HEK293T (cell line): Measurements from ENCODE around the gene COQ8B.

Experiments
- CTCF ChIA-PET: fragments of 350-600 bp; formaldehyde crosslinking; extraction: SDS; loops from one replicate; lab custom pipeline; 2021; ENCODE audit warnings: antibody characterized with exemption, inconsistent platforms; lab: Yijun Ruan, JAX
- POLR2A ChIA-PET: fragments of 350-600 bp; formaldehyde crosslinking; extraction: SDS; loops from one replicate; lab custom pipeline; 2020; ENCODE audit warnings: antibody characterized with exemption, inconsistent platforms; lab: Yijun Ruan, JAX
- DNase-seq: peaks from one replicate; pipeline ENCODE4 v3.0.0; 2012; ENCODE audit warnings: mixed read lengths; ENCODE audit errors: extremely low spot score
- ARNT ChIP-seq: fragments of 450-650 bp; IDR thresholded peaks from 2 replicates; pipeline ENCODE4 v1.6.1; 2017; ENCODE audit warnings: mild to moderate bottlenecking
- BHLHE40 ChIP-seq: fragments of 450-650 bp; IDR thresholded peaks from 2 replicates; pipeline ENCODE4 v1.6.1; 2016; ENCODE audit warnings: mild to moderate bottlenecking, moderate library complexity, borderline replicate concordance
- CTBP1 ChIP-seq: fragments of 450-650 bp; IDR thresholded peaks from 2 replicates; pipeline ENCODE4 v1.6.1; 2016; ENCODE audit warnings: borderline replicate concordance
- ELF4 ChIP-seq: fragments of 450-650 bp; IDR thresholded peaks from 2 replicates; pipeline ENCODE4 v1.6.1; 2017; ENCODE audit warnings: antibody characterized with exemption
- FOXA1 ChIP-seq: fragments of 450-650 bp; IDR thresholded peaks from 2 replicates; pipeline ENCODE4 v1.6.1; 2016; ENCODE audit warnings: mild to moderate bottlenecking
- FOXK2 ChIP-seq: fragments of 450-650 bp; IDR thresholded peaks from 2 replicates; pipeline ENCODE4 v1.6.1; 2016; ENCODE audit warnings: mild to moderate bottlenecking
- FOXM1 ChIP-seq: fragments of 450-650 bp; IDR thresholded peaks from 2 replicates; pipeline ENCODE4 v1.6.1; 2017; ENCODE audit warnings: mild to moderate bottlenecking, borderline replicate concordance
- HDGF ChIP-seq: fragments of 450-650 bp; IDR thresholded peaks from 2 replicates; pipeline ENCODE4 v1.6.1; 2017; ENCODE audit warnings: antibody characterized with exemption, borderline replicate concordance
- L3MBTL2 ChIP-seq: fragments of 450-650 bp; conservative IDR thresholded peaks from 2 replicates; pipeline ENCODE4 v1.6.1; 2016; ENCODE audit warnings: mild to moderate bottlenecking
- LEF1 ChIP-seq: fragments of 450-650 bp; IDR thresholded peaks from 2 replicates; pipeline ENCODE4 v1.6.1; 2017; ENCODE audit warnings: mild to moderate bottlenecking, borderline replicate concordance
- NFRKB ChIP-seq: fragments of 450-650 bp; IDR thresholded peaks from 2 replicates; pipeline ENCODE4 v1.6.1; 2016; ENCODE audit warnings: mild to moderate bottlenecking, moderate library complexity
- SP1 ChIP-seq: fragments of 450-650 bp; IDR thresholded peaks from 2 replicates; pipeline ENCODE4 v1.6.1; 2017
- SUZ12 ChIP-seq: fragments of 450-650 bp; IDR thresholded peaks from 2 replicates; pipeline ENCODE4 v1.6.1; 2016; ENCODE audit warnings: mild to moderate bottlenecking
- TARDBP ChIP-seq: fragments of 450-650 bp; IDR thresholded peaks from 2 replicates; pipeline ENCODE4 v1.6.1; 2016
- ZNF384 ChIP-seq: fragments of 450-650 bp; IDR thresholded peaks from 2 replicates; pipeline ENCODE4 v1.6.1; 2016
- TF ChIP-seq, protein P1 (sequence below): fragments of 450-650 bp; IDR thresholded peaks from 2 replicates; pipeline ENCODE4 v1.6.1; 2016

COQ8B gene

GRCh38 chr19:40721140-40721486 is 4.4 kb upstream of the COQ8B start:
- CTCF ChIA-PET, result interaction anchor here (0.6 kb wide), 1 partner anchor 22 kb away, joined by 3 read pairs; no protein-coding TSS in a partner anchor

DNA sequence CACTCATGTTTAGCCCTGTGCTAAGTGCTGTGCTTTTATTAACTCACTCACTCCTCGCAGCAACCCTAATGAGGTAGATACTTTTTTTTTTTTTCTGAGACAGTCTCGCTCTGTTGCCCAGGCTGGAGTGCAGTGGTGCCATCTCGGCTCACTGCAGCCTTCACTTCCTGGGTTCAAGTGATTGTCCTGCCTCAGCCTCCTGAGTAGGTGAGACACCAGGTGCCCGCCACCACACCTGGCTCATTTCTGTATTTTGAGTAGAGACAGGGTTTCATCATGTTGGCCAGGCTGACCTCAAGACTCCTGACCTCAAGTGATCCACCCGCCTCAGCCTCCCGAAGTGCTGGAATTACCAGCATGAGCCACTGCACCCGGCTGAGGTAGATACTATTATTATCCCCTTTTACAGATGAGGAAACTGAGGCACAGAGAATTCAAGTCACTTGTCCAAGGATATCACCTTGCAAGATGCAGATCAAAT is 2.8 kb upstream of the COQ8B start:
- TF ChIP-seq ZNF384 (no peak), FOXM1 (no peak), ELF4 (no peak), FOXK2 (no peak), FOXA1 (no peak), HDGF (no peak), CTBP1 (no peak), SUZ12 (no peak), NFRKB (no peak), ARNT (no peak), L3MBTL2 (no peak), TARDBP (no peak), LEF1 (no peak), BHLHE40 (no peak), SP1 (no peak)
- TF ChIP-seq, protein P1, sequence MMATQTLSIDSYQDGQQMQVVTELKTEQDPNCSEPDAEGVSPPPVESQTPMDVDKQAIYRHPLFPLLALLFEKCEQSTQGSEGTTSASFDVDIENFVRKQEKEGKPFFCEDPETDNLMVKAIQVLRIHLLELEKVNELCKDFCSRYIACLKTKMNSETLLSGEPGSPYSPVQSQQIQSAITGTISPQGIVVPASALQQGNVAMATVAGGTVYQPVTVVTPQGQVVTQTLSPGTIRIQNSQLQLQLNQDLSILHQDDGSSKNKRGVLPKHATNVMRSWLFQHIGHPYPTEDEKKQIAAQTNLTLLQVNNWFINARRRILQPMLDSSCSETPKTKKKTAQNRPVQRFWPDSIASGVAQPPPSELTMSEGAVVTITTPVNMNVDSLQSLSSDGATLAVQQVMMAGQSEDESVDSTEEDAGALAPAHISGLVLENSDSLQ, result no peak
- CTCF ChIA-PET, result no interaction called here
- POLR2A ChIA-PET, result interaction anchor here (0.8 to 1.1 kb wide), 2 partner anchors 31 to 56 kb away, joined by 3 to 7 read pairs; partner anchors contain the start of genes ACTMAP and SNRPA
- DNase-seq, result no peak

More at GRCh38 chr19:40721140-40721486, 4.4 kb upstream of the COQ8B start:
- TF ChIP-seq TARDBP (no peak), FOXK2 (no peak), SP1 (no peak), SUZ12 (no peak), ARNT (no peak), FOXA1 (no peak), FOXM1 (no peak), LEF1 (no peak), L3MBTL2 (no peak), HDGF (no peak), BHLHE40 (no peak), ELF4 (no peak), NFRKB (no peak), ZNF384 (no peak), CTBP1 (no peak)
- TF ChIP-seq, protein P1, result no peak
- POLR2A ChIA-PET, result no interaction called here
- no peak for DNase-seq

GRCh38 chr19:40718774-40719391 is 2.2 kb upstream of the COQ8B start:
- DNase-seq, result no peak
- CTCF ChIA-PET, result no interaction called here
- TF ChIP-seq FOXM1, result no peak
- peak; percentile 39; the same call in 1 of the 2 replicates for TF ChIP-seq L3MBTL2
- no peak for TF ChIP-seq SUZ12
- POLR2A ChIA-PET, result interaction anchor here (0.8 to 1.1 kb wide), 2 partner anchors 32 to 56 kb away, joined by 3 to 7 read pairs; partner anchors contain the start of genes ACTMAP and SNRPA

- ChIA-PET CTCF (interaction anchor here (0.5 kb wide), 1 partner anchor 454 kb away, joined by 5 read pairs; no protein-coding TSS in a partner anchor), POLR2A (interaction anchor here (1.1 to 2.2 kb wide), 6 partner anchors 22 to 61 kb away, joined by 3 to 28 read pairs (median 6); partner anchors contain the start of genes ACTMAP, NUMBL and SNRPA)
- DNase-seq, result no peak
- no peak for TF ChIP-seq ELF4
Observed at GRCh38 chr19:40717880-40718773, 1.4 kb upstream of the COQ8B start.

- ChIA-PET POLR2A (interaction anchor here (1.0 to 2.2 kb wide), 8 partner anchors 16 to 61 kb away, joined by 3 to 28 read pairs (median 4); partner anchors contain the start of genes ACTMAP and NUMBL), CTCF (interaction anchor here (0.5 to 1.4 kb wide), 2 partner anchors 89 to 455 kb away, joined by 3 to 5 read pairs; no protein-coding TSS in a partner anchor)
- DNase-seq, result no peak
- TF ChIP-seq SP1 (no peak), FOXA1 (no peak), SUZ12 (no peak), FOXM1 (no peak), NFRKB (no peak), CTBP1 (no peak), LEF1 (no peak), BHLHE40 (no peak), FOXK2 (no peak), ARNT (no peak), ELF4 (no peak), TARDBP (no peak), HDGF (no peak), ZNF384 (no peak), L3MBTL2 (no peak)
- TF ChIP-seq, protein P1, result no peak
Observed at GRCh38 chr19:40717325-40717879, 716 bp upstream of the COQ8B start.
